Mesenchymal stem cell (in vitro differentiated cells and primary cell): Measurements from ENCODE around the gene DCHS1.

ENCODE experiments used
- DNase-seq: peaks from one replicate; pipeline ENCODE4 v3.0.0-alpha.2; 2013
- H2AFZ ChIP-seq: one replicate; pipeline ENCODE4 v1.6.1; 2013; ENCODE audit warnings: low read depth, mild to moderate bottlenecking, control low read depth, inconsistent platforms, low read length, moderate library complexity
- H2AK5ac ChIP-seq: 2 replicates; pipeline ENCODE4 v1.6.1; 2013; ENCODE audit warnings: low read length, moderate library complexity, mild to moderate bottlenecking, inconsistent platforms; ENCODE audit not compliant: severe bottlenecking
- H2BK120ac ChIP-seq: one replicate; pipeline ENCODE4 v1.6.1; 2013; ENCODE audit warnings: low read depth, mild to moderate bottlenecking, inconsistent platforms, low read length, moderate library complexity
- H2BK12ac ChIP-seq, 2 experiments: one replicate each; pipeline ENCODE4 v1.6.1; 2013; ENCODE audit warnings: inconsistent platforms in 2 of 2, low read length in 2 of 2, mild to moderate bottlenecking in 2 of 2, moderate library complexity in 2 of 2, control low read depth in 1 of 2
- H2BK15ac ChIP-seq: one replicate; pipeline ENCODE4 v1.6.1; 2013; ENCODE audit warnings: mild to moderate bottlenecking, low read depth, inconsistent platforms; ENCODE audit not compliant: poor library complexity, severe bottlenecking
- H2BK5ac ChIP-seq: 2 replicates; pipeline ENCODE4 v1.6.1; 2013; ENCODE audit warnings: low read depth, mild to moderate bottlenecking, low read length, control low read depth, inconsistent platforms; ENCODE audit not compliant: poor library complexity, severe bottlenecking
- H3K14ac ChIP-seq, 2 experiments: one replicate each; pipeline ENCODE4 v1.6.1; 2013; ENCODE audit warnings: inconsistent platforms in 2 of 2, low read length in 2 of 2, control low read depth in 1 of 2, mild to moderate bottlenecking in 1 of 2, moderate library complexity in 1 of 2
- H3K18ac ChIP-seq, 2 experiments: one replicate each; pipeline ENCODE4 v1.6.1; 2013; ENCODE audit warnings: inconsistent platforms in 2 of 2, low read length in 2 of 2, control low read depth in 1 of 2, low read depth in 1 of 2, mild to moderate bottlenecking in 1 of 2
- H3K23ac ChIP-seq, 2 experiments: one replicate each; pipeline ENCODE4 v1.6.1; 2013; ENCODE audit warnings: inconsistent platforms in 2 of 2, low read length in 2 of 2, mild to moderate bottlenecking in 2 of 2, moderate library complexity in 2 of 2, control low read depth in 1 of 2
- H3K27ac ChIP-seq: 2 replicates; pipeline ENCODE4 v1.5.1; 2013; ENCODE audit warnings: mild to moderate bottlenecking, moderate library complexity, low read length, control low read depth, inconsistent platforms; ENCODE audit not compliant: poor library complexity, severe bottlenecking
- H3K27me3 ChIP-seq, 2 experiments: 2 replicates each; pipeline versions ENCODE4 v1.6.1 to v1.7.0; 2013; ENCODE audit warnings: low read length in 2 of 2, mild to moderate bottlenecking in 2 of 2, moderate library complexity in 2 of 2, control low read depth in 1 of 2, inconsistent platforms in 1 of 2; ENCODE audit not compliant: control insufficient read depth in 1 of 2, insufficient read depth in 1 of 2
- H3K36me3 ChIP-seq, 2 experiments: 2 replicates each; pipeline versions ENCODE4 v1.6.1 to v1.7.0; 2013; ENCODE audit warnings: low read length in 2 of 2, control low read depth in 1 of 2, inconsistent platforms in 1 of 2, low read depth in 1 of 2, mild to moderate bottlenecking in 1 of 2; ENCODE audit not compliant: insufficient read depth in 2 of 2, control insufficient read depth in 1 of 2
- H3K4ac ChIP-seq, 2 experiments: one replicate each; pipeline ENCODE4 v1.6.1; 2013; ENCODE audit warnings: inconsistent platforms in 2 of 2, low read length in 2 of 2, mild to moderate bottlenecking in 2 of 2, moderate library complexity in 2 of 2, control low read depth in 1 of 2, low read depth in 1 of 2
- H3K4me1 ChIP-seq: 2 replicates; pipeline ENCODE4 v1.6.1; 2013; ENCODE audit warnings: low read depth, low read length, control low read depth; ENCODE audit not compliant: control insufficient read depth, insufficient read depth
- H3K4me2 ChIP-seq: 2 replicates; pipeline ENCODE4 v1.6.1; 2013; ENCODE audit warnings: low read length, mild to moderate bottlenecking, inconsistent platforms; ENCODE audit not compliant: poor library complexity, severe bottlenecking
- H3K4me3 ChIP-seq, 2 experiments: 2 replicates each; pipeline versions ENCODE4 v1.5.1 to v1.7.0; 2013; ENCODE audit warnings: low read length in 2 of 2, mild to moderate bottlenecking in 2 of 2, control low read depth in 1 of 2, low read depth in 1 of 2; ENCODE audit not compliant: insufficient read depth in 1 of 2
- H3K79me1 ChIP-seq: replicated peaks from 2 replicates; pipeline ENCODE4 v1.6.1; 2013; ENCODE audit warnings: mild to moderate bottlenecking, control low read depth, low read length, inconsistent platforms; ENCODE audit not compliant: poor library complexity, severe bottlenecking
- H3K9ac ChIP-seq: 2 replicates; pipeline ENCODE4 v1.7.0; 2013; ENCODE audit warnings: mild to moderate bottlenecking, low read length, moderate library complexity
- H3K9me3 ChIP-seq: 2 replicates; pipeline ENCODE4 v1.7.0; 2013; ENCODE audit warnings: mild to moderate bottlenecking, low read length; ENCODE audit not compliant: control insufficient read depth
- H4K8ac ChIP-seq: one replicate; pipeline ENCODE4 v1.6.1; 2013; ENCODE audit warnings: inconsistent platforms, mild to moderate bottlenecking, low read length, moderate library complexity
- H4K91ac ChIP-seq: one replicate; pipeline ENCODE4 v1.6.1; 2013; ENCODE audit warnings: mild to moderate bottlenecking, low read length, inconsistent platforms
- WGBS: methylation state at CpG from one replicate; pipeline ENCODE4 v1.1.7; 2013; ENCODE audit warnings: mixed read lengths; 5-methylcytosine and 5-hydroxymethylcytosine counted together

Gene DCHS1

DNA sequence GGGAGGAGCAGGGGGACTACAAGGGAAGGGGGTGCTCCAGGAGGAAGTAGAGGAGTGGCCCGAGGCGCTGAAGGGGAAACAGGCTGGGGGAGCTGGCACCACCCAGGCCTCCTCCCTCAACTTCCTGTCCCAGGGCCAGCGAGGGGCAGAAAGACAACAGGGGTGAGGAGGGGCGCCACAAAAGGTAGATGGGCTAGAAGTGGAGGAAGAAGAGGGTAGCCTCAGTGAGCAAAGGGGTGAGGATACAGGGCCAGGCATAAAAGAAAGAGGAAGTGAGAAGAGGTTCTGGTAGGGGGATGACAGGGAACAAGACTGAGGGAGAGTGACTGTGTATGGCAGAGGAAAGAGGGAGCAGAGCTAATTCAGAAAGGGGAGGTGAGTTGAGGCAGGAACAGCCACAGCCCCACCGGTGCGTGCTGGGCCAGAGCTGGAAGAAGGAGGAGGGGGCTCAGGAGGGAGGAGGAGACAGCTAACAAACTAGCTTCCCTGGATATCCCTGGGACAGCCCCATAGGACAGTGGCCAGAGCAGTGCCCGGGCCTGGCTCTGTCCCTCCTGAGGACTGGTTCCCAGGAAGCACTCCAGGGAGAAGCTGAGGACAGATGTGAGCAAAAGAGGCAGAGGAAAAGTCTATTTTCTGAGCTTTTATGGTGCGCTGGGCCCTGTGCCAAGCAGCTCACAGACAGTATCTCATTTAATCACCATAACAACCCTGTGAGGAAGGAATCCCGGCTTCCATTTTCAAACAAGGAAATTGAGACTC, 8.5 kb downstream of the DCHS1 start:
- Histone ChIP-seq H3K4me1 (peaks cover 14% of the 10 kb centered on the region), H3K27me3 (peaks cover 30 to 67% of the 10 kb centered on the region in 2 experiments), H3K9ac (no peak overlapping the region), H2BK120ac (peak overlapping the region; percentile 93), H2BK15ac (peak overlapping the region; percentile 85), H3K4me2 (no peak overlapping the region), H3K79me1 (no peaks in the 10 kb centered on the region), H2AFZ (peak overlapping the region; percentile 16), H2AK5ac (no peak overlapping the region), H2BK12ac (peak overlapping the region; percentile 91 to 97), H3K23ac (peak overlapping the region in 1 of 2 experiments; percentile 34), H3K27ac (no peak overlapping the region), H3K4me3 (no peak overlapping the region), H3K14ac (peak overlapping the region in 1 of 2 experiments; percentile 82), H3K4ac (peak overlapping the region; percentile 89 to 92), H3K36me3 (no peaks in the 10 kb centered on the region), H3K18ac (peak overlapping the region; percentile 68 to 87), H4K8ac (peak overlapping the region; percentile 93), H2BK5ac (no peak overlapping the region), H4K91ac (peak overlapping the region; percentile 94), H3K9me3 (peaks cover 5% of the 10 kb centered on the region)
- peak; percentile 64 for DNase-seq
- 26% methylated on average over 9 of the region's 9 CpGs for WGBS

DNA sequence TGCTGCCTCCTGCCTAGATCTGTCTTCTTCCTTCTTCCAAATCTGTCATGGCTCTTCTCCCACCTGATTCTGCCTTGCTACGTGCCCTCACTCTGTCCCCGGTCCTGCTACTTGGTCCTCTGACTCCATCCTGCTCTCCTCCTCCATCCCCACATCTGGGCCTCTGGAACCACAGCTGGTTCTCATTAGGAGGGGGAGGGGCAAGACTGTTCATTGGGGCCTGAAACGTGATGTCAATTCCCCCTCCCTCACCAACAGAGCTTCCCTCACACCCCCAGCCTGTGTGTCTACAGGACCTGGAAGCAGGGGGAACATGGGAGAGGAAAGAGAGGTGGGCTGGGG, 9.1 kb downstream of the DCHS1 start:
- no peaks in the 10 kb centered on the region for H3K79me1 ChIP-seq
- WGBS, result 27% methylated on average over 2 of the region's 3 CpGs
- peak overlapping the region; percentile 94 for H4K91ac ChIP-seq
- peak overlapping the region; percentile 85 for H2BK15ac ChIP-seq
- H3K27me3 ChIP-seq, result peaks cover 27 to 65% of the 10 kb centered on the region in 2 experiments
- H3K9me3 ChIP-seq, result peaks cover 5% of the 10 kb centered on the region
- peak overlapping the region in 1 of 2 experiments; percentile 82 for H3K14ac ChIP-seq
- peak overlapping the region; percentile 93 for H2BK120ac ChIP-seq
- peak overlapping the region; percentile 21 for H2AFZ ChIP-seq
- peak overlapping the region in 1 of 2 experiments; percentile 51 for H3K4me3 ChIP-seq
- H3K18ac ChIP-seq, result peak overlapping the region; percentile 68 to 87
- no peak overlapping the region for H3K23ac ChIP-seq
- H3K4ac ChIP-seq, result peak overlapping the region; percentile 89 to 92
- peak overlapping the region; percentile 14 for H3K9ac ChIP-seq
- no peak overlapping the region for H2BK5ac ChIP-seq
- H3K36me3 ChIP-seq, result no peaks in the 10 kb centered on the region
- H4K8ac ChIP-seq, result peak overlapping the region; percentile 93
- H3K4me1 ChIP-seq, result peaks cover 14% of the 10 kb centered on the region
- H3K4me2 ChIP-seq, result no peak overlapping the region
- DNase-seq, result peak; percentile 56
- H2BK12ac ChIP-seq, result peak overlapping the region; percentile 91 to 97
- no peak overlapping the region for H3K27ac ChIP-seq
- H2AK5ac ChIP-seq, result no peak overlapping the region

DNA sequence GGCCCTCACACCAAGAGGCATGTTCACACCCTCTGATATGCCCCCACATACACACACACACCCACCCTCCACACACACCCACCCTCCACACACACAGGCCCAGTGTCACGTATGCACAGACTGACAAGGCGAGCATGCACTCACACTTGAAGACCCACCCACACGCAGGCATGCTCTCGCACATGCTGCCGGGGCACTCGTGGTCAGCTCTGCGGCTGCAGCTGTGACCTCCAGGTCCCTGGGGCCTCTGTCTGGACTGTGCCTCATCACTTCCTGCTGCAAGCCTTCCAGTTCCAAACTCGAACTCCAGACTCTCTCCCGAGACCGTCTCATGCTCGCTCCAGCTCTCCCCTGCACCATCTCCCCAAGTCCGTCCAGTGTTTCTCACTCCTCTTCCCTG, 9.5 kb downstream of the DCHS1 start:
- peak overlapping the region; percentile 93 for H4K8ac ChIP-seq
- H3K4me3 ChIP-seq, result peak overlapping the region in 1 of 2 experiments; percentile 51
- peaks cover 24 to 60% of the 10 kb centered on the region in 2 experiments for H3K27me3 ChIP-seq
- H3K4me1 ChIP-seq, result peaks cover 14% of the 10 kb centered on the region
- no peak overlapping the region for H3K27ac ChIP-seq
- peak overlapping the region; percentile 94 for H4K91ac ChIP-seq
- H3K36me3 ChIP-seq, result peaks cover 0 to 4% of the 10 kb centered on the region in 2 experiments
- peak; percentile 91 for DNase-seq
- peak overlapping the region; percentile 91 to 97 for H2BK12ac ChIP-seq
- H3K18ac ChIP-seq, result peak overlapping the region; percentile 68 to 87
- H2BK5ac ChIP-seq, result no peak overlapping the region
- 1% methylated on average over 12 of the region's 12 CpGs for WGBS
- peaks cover 5% of the 10 kb centered on the region for H3K9me3 ChIP-seq
- H2BK15ac ChIP-seq, result no peak overlapping the region
- no peaks in the 10 kb centered on the region for H3K79me1 ChIP-seq
- peak overlapping the region in 1 of 2 experiments; percentile 82 for H3K14ac ChIP-seq
- peak overlapping the region; percentile 14 for H3K9ac ChIP-seq
- no peak overlapping the region for H3K23ac ChIP-seq
- no peak overlapping the region for H2AFZ ChIP-seq
- no peak overlapping the region for H3K4me2 ChIP-seq
- peak overlapping the region; percentile 93 for H2BK120ac ChIP-seq
- H2AK5ac ChIP-seq, result no peak overlapping the region
- H3K4ac ChIP-seq, result peak overlapping the region; percentile 89 to 92

DNA sequence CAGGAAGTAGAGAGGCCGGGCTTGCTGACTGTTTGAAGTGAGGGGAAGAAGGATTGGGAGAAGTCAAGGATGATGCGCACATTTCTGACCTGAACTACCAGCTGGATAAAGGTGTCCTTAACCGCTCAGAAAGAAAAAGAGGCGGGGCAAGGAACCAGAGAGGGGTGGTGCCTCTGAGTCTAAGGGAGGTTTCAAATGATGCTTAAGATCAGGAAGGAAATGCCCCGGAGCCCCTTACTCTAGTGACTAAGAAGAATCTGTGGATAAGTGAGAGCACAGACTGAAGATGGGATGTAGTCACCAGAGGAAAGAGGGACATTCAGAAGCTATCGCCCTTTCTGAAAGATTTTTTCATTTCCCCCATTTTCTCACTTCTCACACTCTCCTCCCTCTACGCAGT, 12.7 kb downstream of the DCHS1 start:
- Histone ChIP-seq H3K27ac (no peak overlapping the region), H3K4ac (no peak overlapping the region), H3K9ac (no peak overlapping the region), H2BK120ac (no peak overlapping the region), H2AFZ (no peak overlapping the region), H2BK12ac (peak overlapping the region in 1 of 2 experiments; percentile 33), H3K36me3 (peaks cover 0 to 17% of the 10 kb centered on the region in 2 experiments), H2BK15ac (no peak overlapping the region), H2AK5ac (no peak overlapping the region), H4K8ac (no peak overlapping the region), H3K9me3 (peaks cover 5% of the 10 kb centered on the region), H3K14ac (no peak overlapping the region), H3K23ac (no peak overlapping the region), H2BK5ac (no peak overlapping the region), H4K91ac (no peak overlapping the region), H3K79me1 (no peaks in the 10 kb centered on the region), H3K18ac (no peak overlapping the region), H3K4me1 (peaks cover 15% of the 10 kb centered on the region), H3K27me3 (peaks cover 3 to 37% of the 10 kb centered on the region in 2 experiments), H3K4me2 (no peak overlapping the region), H3K4me3 (no peak overlapping the region)
- 96% methylated on average over 6 of the region's 7 CpGs for WGBS
- DNase-seq, result no peak
